ENCODE measurements around the gene TMCC2.

DNA sequence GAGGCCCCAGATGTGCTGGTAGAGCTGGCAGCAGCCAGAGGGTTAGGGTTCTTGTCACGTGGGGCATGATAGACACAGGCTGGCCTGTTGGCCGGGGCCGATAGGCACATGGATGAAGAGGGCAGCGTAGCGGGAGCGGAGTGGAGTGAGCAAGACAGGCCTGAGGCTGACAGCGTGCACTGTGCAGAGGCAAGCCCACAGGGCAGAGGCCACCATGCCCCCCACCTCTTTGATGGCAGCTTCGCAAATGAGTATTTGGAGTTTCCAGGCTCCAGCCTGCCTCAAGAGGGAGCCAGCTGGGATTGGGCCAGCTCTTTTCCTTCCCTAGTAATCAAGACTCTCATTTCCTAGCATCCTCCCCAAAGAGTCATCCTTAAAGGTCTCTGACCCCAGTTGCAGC, 43.5 kb downstream of the TMCC2 start:
- TF ChIP-seq EZH2 (IDR thresholded peaks at IDR 0.05; ENCODE audit: insufficient read depth, low read length) (no peak), CTCF (IDR thresholded peaks at IDR 0.05; ENCODE audit: insufficient read depth, low read depth, low read length) (peak; percentile 22)

Data from astrocyte (in vitro differentiated cells and primary cell).